ENCODE data around the gene TSPAN19.
A peak's percentile ranks its signal among the peaks of the same experiment; 100 is the strongest.

Gene TSPAN19

GRCh38 chr12:85036234-85036707 lies at the start of gene TSPAN19, which contains the start of gene LRRIQ1:
TSPAN19 (minus strand) TSS chr12:85036277; CDS start chr12:85029946, 6,331 bp downstream.
LRRIQ1 (plus strand) TSS chr12:85036351; CDS start chr12:85038177, 1,826 bp downstream.
- H3K27me3 ChIP-seq (ENCODE audit: insufficient read depth, low read depth, severe bottlenecking) = no peaks in the 10 kb centered on the region
- TF ChIP-seq CTCF (IDR thresholded peaks at IDR 0.05; ENCODE audit: low read depth, low read length) = no peak
- H3K36me3 ChIP-seq = no peaks in the 10 kb centered on the region
- H3K4me3 ChIP-seq (ENCODE audit: low read depth, low read length) = peak within 1 kb of the TSS; percentile 81
- peak within 1 kb of the TSS; percentile 41; the same call in 1 of the 2 replicates for H3K27ac ChIP-seq
- DNase-seq = peak; percentile 93
- H3K9me3 ChIP-seq (ENCODE audit: severe bottlenecking) = no peaks in the 10 kb centered on the region

DNA sequence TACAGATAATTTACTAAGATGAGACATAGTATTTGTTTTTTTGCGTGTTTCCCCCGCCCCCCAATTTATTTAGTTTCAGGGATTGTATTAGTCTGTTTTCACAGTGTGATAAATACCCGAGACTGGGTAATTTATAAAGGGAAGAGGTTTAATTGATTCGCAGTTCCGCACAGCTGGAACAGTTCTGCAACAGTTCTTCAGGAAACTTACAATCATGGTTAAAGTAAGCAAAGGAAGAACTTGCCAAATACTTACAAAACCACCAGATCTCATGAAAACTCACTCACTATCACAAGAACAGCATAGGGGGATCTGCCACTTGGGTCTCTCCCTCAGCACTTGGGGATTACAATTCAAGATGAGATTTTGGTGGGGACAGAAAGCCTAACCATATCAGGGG lies 49.0 kb upstream of the TSPAN19 start:
- no peaks in the 10 kb centered on the region for H3K9me3 ChIP-seq (ENCODE audit: severe bottlenecking)
- H3K4me3 ChIP-seq (ENCODE audit: low read depth, low read length) = no peak overlapping the region
- H3K27ac ChIP-seq = no peak overlapping the region
- no peaks in the 10 kb centered on the region for H3K27me3 ChIP-seq (ENCODE audit: insufficient read depth, low read depth, severe bottlenecking)
- no peak for DNase-seq
- H3K36me3 ChIP-seq = no peaks in the 10 kb centered on the region
- no peak for TF ChIP-seq CTCF (IDR thresholded peaks at IDR 0.05; ENCODE audit: low read depth, low read length)

- Histone ChIP-seq H3K4me3 (ENCODE audit: low read depth, low read length) (no peak overlapping the region), H3K27ac (no peak overlapping the region), H3K36me3 (no peaks in the 10 kb centered on the region), H3K9me3 (ENCODE audit: severe bottlenecking) (no peaks in the 10 kb centered on the region), H3K27me3 (ENCODE audit: insufficient read depth, low read depth, severe bottlenecking) (no peaks in the 10 kb centered on the region)
- TF ChIP-seq CTCF (IDR thresholded peaks at IDR 0.05; ENCODE audit: low read depth, low read length) = 0 out of 2 replicates have a peak, but pooled peaks have one; percentile 34
- DNase-seq = no peak
Measured at GRCh38 chr12:85076688-85077430, 40.8 kb upstream of the TSPAN19 start.

DNA sequence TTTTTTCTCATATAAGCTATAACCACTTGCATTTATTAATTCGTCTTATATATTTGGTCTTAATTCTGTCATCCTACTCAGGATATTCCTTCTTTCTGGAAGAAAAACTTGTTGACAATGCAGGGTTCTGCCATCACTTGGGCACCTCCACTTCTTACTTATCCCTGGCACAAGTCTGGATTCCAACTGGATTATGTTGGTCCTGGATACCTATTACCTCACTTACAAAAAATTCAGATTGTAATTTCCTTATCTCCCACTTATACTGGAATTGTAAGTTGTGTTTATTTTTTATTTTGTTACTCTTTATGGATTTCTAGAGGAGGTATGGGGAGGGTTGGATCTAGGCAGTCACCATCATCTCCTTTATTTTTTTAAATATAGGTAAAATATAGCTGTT lies 36.7 kb upstream of the TSPAN19 start:
- TF ChIP-seq CTCF (IDR thresholded peaks at IDR 0.05; ENCODE audit: low read depth, low read length) = no peak
- H3K4me3 ChIP-seq (ENCODE audit: low read depth, low read length) = no peak overlapping the region
- H3K36me3 ChIP-seq = no peaks in the 10 kb centered on the region
- H3K9me3 ChIP-seq (ENCODE audit: severe bottlenecking) = no peaks in the 10 kb centered on the region
- no peak overlapping the region for H3K27ac ChIP-seq
- DNase-seq = no peak
- no peaks in the 10 kb centered on the region for H3K27me3 ChIP-seq (ENCODE audit: insufficient read depth, low read depth, severe bottlenecking)

DNA sequence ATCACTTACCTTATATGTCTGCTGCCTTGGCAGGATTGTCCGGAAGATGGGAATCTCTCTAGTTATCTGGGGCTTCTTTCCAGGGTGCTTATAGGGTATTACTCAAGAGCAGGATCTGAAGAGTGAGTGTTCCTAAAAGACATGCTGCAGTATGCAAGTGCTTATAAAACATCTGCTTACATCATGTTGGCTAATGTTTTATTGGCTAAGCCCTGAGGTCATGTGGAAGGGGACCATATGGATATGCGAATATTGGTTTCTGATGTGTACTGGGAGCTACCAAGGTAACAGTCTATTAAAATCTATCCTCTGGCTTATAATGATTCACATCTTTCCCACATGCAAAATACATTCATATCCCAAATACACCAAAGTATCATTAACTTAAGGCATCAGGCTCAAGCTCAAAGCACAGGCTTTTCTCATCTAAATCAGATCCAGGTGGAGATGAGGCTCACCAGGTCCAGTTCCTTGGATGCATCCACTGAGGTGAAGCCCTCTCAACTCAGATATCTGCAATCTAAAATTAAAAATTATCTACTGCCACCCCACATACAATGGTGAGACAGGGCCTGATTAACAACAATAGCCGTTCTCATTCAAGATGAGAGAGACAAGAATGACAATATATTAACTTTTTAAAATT lies 29.9 kb upstream of the TSPAN19 start:
- no peak for TF ChIP-seq CTCF (IDR thresholded peaks at IDR 0.05; ENCODE audit: low read depth, low read length)
- H3K9me3 ChIP-seq (ENCODE audit: severe bottlenecking) = no peaks in the 10 kb centered on the region

More for the DNA sequence above, 29.9 kb upstream of the TSPAN19 start:
- H3K36me3 ChIP-seq = no peaks in the 10 kb centered on the region
- H3K27me3 ChIP-seq (ENCODE audit: insufficient read depth, low read depth, severe bottlenecking) = no peaks in the 10 kb centered on the region
- no peak for DNase-seq
- H3K4me3 ChIP-seq (ENCODE audit: low read depth, low read length) = no peak overlapping the region
- no peak overlapping the region for H3K27ac ChIP-seq
